HG02973 (cell line): ENCODE results near the gene SLC35E1.
"Not testable (repeated sequence)": the region's sequence is repeated elsewhere in the genome, so short reads cannot be mapped to it uniquely, and the experiment has no call there.

Experiments used
- ATAC-seq: cut with Tn5 transposase; IDR thresholded peaks from one replicate; pipeline ENCODE4 v1.9.1; 2021; ENCODE audit warnings: moderate library complexity; ENCODE audit not compliant: unreplicated experiment

Gene SLC35E1

GRCh38 chr19:16525751-16526481, 46.3 kb downstream of the SLC35E1 start:
- ATAC-seq, result no peak

- no peak for ATAC-seq
These were observed 47.1 kb downstream of the SLC35E1 start for GRCh38 chr19:16524991-16525734.

- no peak for ATAC-seq
These were observed 49.4 kb downstream of the SLC35E1 start for GRCh38 chr19:16522559-16523377.

GRCh38 chr19:16521715-16522289, 50.4 kb downstream of the SLC35E1 start:
- ATAC-seq, result no peak

- ATAC-seq, result no peak
These were observed 51.1 kb downstream of the SLC35E1 start for GRCh38 chr19:16520986-16521624.

- no peak for ATAC-seq
These were observed 51.9 kb downstream of the SLC35E1 start for GRCh38 chr19:16520074-16520973.

- ATAC-seq, result no peak
These were observed 53.0 kb downstream of the SLC35E1 start for GRCh38 chr19:16519230-16519687.

GRCh38 chr19:16518483-16519229, 53.6 kb downstream of the SLC35E1 start:
- ATAC-seq, result no peak

- ATAC-seq, result no peak
These were observed 54.2 kb downstream of the SLC35E1 start for GRCh38 chr19:16518061-16518460.

GRCh38 chr19:16516923-16517610, 55.1 kb downstream of the SLC35E1 start:
- ATAC-seq, result no peak

- ATAC-seq, result no peak
These were observed 55.8 kb downstream of the SLC35E1 start for GRCh38 chr19:16516381-16516780.

GRCh38 chr19:16514383-16515019, 57.7 kb downstream of the SLC35E1 start:
- no peak for ATAC-seq

- not testable (repeated sequence) for ATAC-seq
These were observed 59.6 kb downstream of the SLC35E1 start for GRCh38 chr19:16512611-16513010.

- ATAC-seq, result no peak
These were observed 62.8 kb downstream of the SLC35E1 start for GRCh38 chr19:16509141-16510061.

GRCh38 chr19:16508546-16508945, 63.7 kb downstream of the SLC35E1 start:
- no peak for ATAC-seq

GRCh38 chr19:16506961-16507360, 65.3 kb downstream of the SLC35E1 start:
- ATAC-seq, result no peak

- ATAC-seq, result not testable (repeated sequence)
These were observed 66.1 kb downstream of the SLC35E1 start for GRCh38 chr19:16506161-16506560.
